GM10266 (cell line): Measurements from ENCODE around the gene SLC17A7.

Source experiments
- DNase-seq: peaks from one replicate; pipeline ENCODE4 v3.0.0; 2012; ENCODE audit errors: extremely low spot score
- CTCF ChIP-seq: IDR thresholded peaks from 2 replicates; pipeline ENCODE4 v1.5.1; 2012; ENCODE audit warnings: mild to moderate bottlenecking, low read depth; ENCODE audit not compliant: control insufficient read depth, insufficient read depth; ENCODE audit errors: missing control alignments

Gene SLC17A7

GRCh38 chr19:49441210-49441959 is at the start of gene SLC17A7:
Gene SLC17A7 (minus strand): TSS chr19:49441527. CDS start chr19:49441379, 148 bp downstream.
- DNase-seq = peak; percentile 86
- TF ChIP-seq CTCF = no peak

- no peak for DNase-seq
- no peak for TF ChIP-seq CTCF
These were observed 49.1 kb upstream of the SLC17A7 start for GRCh38 chr19:49490287-49491029.

- DNase-seq = no peak
- peak; percentile 50 for TF ChIP-seq CTCF
These were observed 48.4 kb upstream of the SLC17A7 start for GRCh38 chr19:49489601-49490167.

GRCh38 chr19:49488863-49489537 is 47.7 kb upstream of the SLC17A7 start:
- TF ChIP-seq CTCF = no peak
- no peak for DNase-seq

GRCh38 chr19:49488046-49488862 is 46.9 kb upstream of the SLC17A7 start:
- DNase-seq = no peak

More at GRCh38 chr19:49488046-49488862, 46.9 kb upstream of the SLC17A7 start:
- no peak for TF ChIP-seq CTCF
